Measurements from ENCODE around the gene AEBP1.

The AEBP1 gene

DNA sequence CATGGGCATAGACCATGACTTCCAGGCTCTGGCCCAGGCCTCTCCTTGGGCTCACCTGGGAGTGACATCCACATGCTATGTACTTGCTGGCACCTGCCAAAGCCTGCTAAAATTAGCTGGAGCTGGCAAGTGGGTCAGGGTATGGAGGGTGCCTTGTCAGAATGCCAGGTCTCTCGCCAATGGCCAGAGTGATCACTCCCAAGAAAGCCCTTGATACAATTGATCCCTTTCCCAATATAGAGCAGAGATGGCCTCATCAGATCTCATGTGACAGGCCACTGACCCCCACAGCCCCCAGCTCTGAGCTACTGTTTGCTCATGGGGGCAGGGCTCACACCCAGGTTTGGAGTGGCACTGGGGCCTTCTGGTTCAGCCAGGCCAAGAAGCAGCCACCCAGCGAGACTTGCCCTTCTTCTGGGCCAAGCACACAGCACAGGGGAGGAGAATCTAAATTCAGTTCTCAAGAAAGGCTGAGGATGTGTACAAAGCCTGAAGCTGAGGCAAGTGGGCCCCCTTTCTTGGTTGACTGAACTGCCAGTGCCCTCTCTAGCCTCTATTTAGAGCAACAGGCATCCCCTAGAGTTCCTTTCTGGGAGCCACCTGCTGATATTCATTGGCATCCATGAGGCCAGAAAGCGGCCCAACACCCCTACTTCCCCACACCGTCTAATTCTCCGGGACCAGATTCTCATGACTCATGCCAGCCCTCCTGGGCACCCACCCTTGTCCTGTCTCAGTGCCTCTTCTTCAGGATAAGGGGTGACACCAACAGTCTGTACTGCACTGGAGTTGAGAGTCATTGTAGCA is 55.9 kb downstream of the AEBP1 start:
- Histone ChIP-seq H3K36me3 (ENCODE audit: insufficient read depth, low read length) (no peaks in the 10 kb centered on the region), H3K79me2 (ENCODE audit: control insufficient read depth, insufficient read depth, low read length, unreplicated experiment) (no peaks in the 10 kb centered on the region), H3K4me1 (ENCODE audit: control insufficient read depth, insufficient read depth, low read length, unreplicated experiment) (no peaks in the 10 kb centered on the region), H3K27me3 (ENCODE audit: insufficient read depth, low read length) (no peaks in the 10 kb centered on the region), H2AFZ (ENCODE audit: low read length, unreplicated experiment) (no peak overlapping the region), H3K27ac (ENCODE audit: low read depth, low read length) (no peak overlapping the region), H3K4me3 (ENCODE audit: low read depth, low read length) (no peak overlapping the region)

GRCh38 chr7:44161371-44161770 is 57.2 kb downstream of the AEBP1 start:
- no peaks in the 10 kb centered on the region for H3K27me3 ChIP-seq (ENCODE audit: insufficient read depth, low read length)
- H3K79me2 ChIP-seq (ENCODE audit: control insufficient read depth, insufficient read depth, low read length, unreplicated experiment): no peaks in the 10 kb centered on the region
- no peaks in the 10 kb centered on the region for H3K36me3 ChIP-seq (ENCODE audit: insufficient read depth, low read length)
- H3K4me1 ChIP-seq (ENCODE audit: control insufficient read depth, insufficient read depth, low read length, unreplicated experiment): no peaks in the 10 kb centered on the region
- H3K27ac ChIP-seq (ENCODE audit: low read depth, low read length): no peak overlapping the region
- H3K4me3 ChIP-seq (ENCODE audit: low read depth, low read length): no peak overlapping the region
- no peak overlapping the region for H2AFZ ChIP-seq (ENCODE audit: low read length, unreplicated experiment)

- H3K79me2 ChIP-seq (ENCODE audit: control insufficient read depth, insufficient read depth, low read length, unreplicated experiment): no peaks in the 10 kb centered on the region
- H3K4me3 ChIP-seq (ENCODE audit: low read depth, low read length): no peak overlapping the region
- no peaks in the 10 kb centered on the region for H3K36me3 ChIP-seq (ENCODE audit: insufficient read depth, low read length)
- H3K27me3 ChIP-seq (ENCODE audit: insufficient read depth, low read length): no peaks in the 10 kb centered on the region
- no peaks in the 10 kb centered on the region for H3K4me1 ChIP-seq (ENCODE audit: control insufficient read depth, insufficient read depth, low read length, unreplicated experiment)
- H3K27ac ChIP-seq (ENCODE audit: low read depth, low read length): no peak overlapping the region
- no peak overlapping the region for H2AFZ ChIP-seq (ENCODE audit: low read length, unreplicated experiment)
Observed at GRCh38 chr7:44162179-44162578, 58.0 kb downstream of the AEBP1 start.

GRCh38 chr7:44162785-44163395 is 58.7 kb downstream of the AEBP1 start:
- Histone ChIP-seq H3K4me3 (ENCODE audit: low read depth, low read length) (no peak overlapping the region), H3K27ac (ENCODE audit: low read depth, low read length) (no peak overlapping the region), H3K79me2 (ENCODE audit: control insufficient read depth, insufficient read depth, low read length, unreplicated experiment) (no peaks in the 10 kb centered on the region), H3K4me1 (ENCODE audit: control insufficient read depth, insufficient read depth, low read length, unreplicated experiment) (no peaks in the 10 kb centered on the region), H3K36me3 (ENCODE audit: insufficient read depth, low read length) (no peaks in the 10 kb centered on the region), H3K27me3 (ENCODE audit: insufficient read depth, low read length) (no peaks in the 10 kb centered on the region), H2AFZ (ENCODE audit: low read length, unreplicated experiment) (no peak overlapping the region)

DNA sequence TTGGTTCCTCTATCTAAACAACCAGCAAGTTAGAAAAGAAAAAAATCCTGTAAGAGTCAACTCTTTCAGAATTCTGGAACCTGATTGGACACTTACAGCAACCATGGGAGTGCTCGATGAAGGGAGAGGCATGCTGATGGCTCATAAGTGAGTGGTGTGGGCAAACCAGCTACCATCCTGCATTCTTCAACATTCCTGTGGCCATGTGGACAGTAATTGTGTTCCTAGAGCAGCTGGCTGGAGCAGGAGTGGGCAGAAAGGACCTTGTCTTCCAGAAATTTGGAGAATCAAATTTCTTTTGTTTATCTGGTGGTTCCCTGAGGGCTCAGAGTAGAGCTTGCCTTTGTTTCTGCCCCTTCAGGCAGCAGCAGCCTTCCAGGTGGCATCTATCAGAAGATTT is 59.4 kb downstream of the AEBP1 start:
- no peaks in the 10 kb centered on the region for H3K27me3 ChIP-seq (ENCODE audit: insufficient read depth, low read length)
- H3K36me3 ChIP-seq (ENCODE audit: insufficient read depth, low read length): no peaks in the 10 kb centered on the region
- H3K79me2 ChIP-seq (ENCODE audit: control insufficient read depth, insufficient read depth, low read length, unreplicated experiment): no peaks in the 10 kb centered on the region
- H3K4me3 ChIP-seq (ENCODE audit: low read depth, low read length): no peak overlapping the region
- no peak overlapping the region for H3K27ac ChIP-seq (ENCODE audit: low read depth, low read length)
- H2AFZ ChIP-seq (ENCODE audit: low read length, unreplicated experiment): no peak overlapping the region
- no peaks in the 10 kb centered on the region for H3K4me1 ChIP-seq (ENCODE audit: control insufficient read depth, insufficient read depth, low read length, unreplicated experiment)
